WTC11 (cell line): ENCODE results near the gene MRPS34. TPM values are rescaled to one million over a fixed set of nuclear protein-coding genes. Genes with fewer than 3 reads are reported as not detected.

Source experiments
- ATAC-seq: fragments of 200-7000 bp; cut with Tn5 transposase; 2 replicates; pipeline ENCODE4 v1.10.0; 2021; ENCODE audit warnings: mild to moderate bottlenecking, moderate library complexity
- CTCF ChIA-PET: fragments of 300-600 bp; sonication (Branson Sonifier 250); formaldehyde crosslinking; loops from one replicate; lab custom pipeline; 2021; ENCODE audit warnings: antibody characterized with exemption; lab: Charles Lee
- POLR2A ChIA-PET: fragments of 350-600 bp; sonication (Branson Sonifier 250); formaldehyde crosslinking; loops from one replicate; lab custom pipeline; 2021; ENCODE audit warnings: antibody characterized with exemption; lab: Charles Lee
- DNase-seq: peaks from one replicate; pipeline ENCODE4 v3.0.0; 2021; ENCODE audit warnings: low spot score
- H3K27ac Mint-ChIP-seq: 2 replicates; pipeline ENCODE4 v1.8.0; 2021; ENCODE audit warnings: mixed read lengths
- H3K27me3 Mint-ChIP-seq: 2 replicates; pipeline ENCODE4 v1.8.0; 2021; ENCODE audit warnings: low read depth, mild to moderate bottlenecking, moderate library complexity, mixed read lengths
- H3K36me3 Mint-ChIP-seq: 2 replicates; pipeline ENCODE4 v1.8.0; 2021; ENCODE audit warnings: mixed read lengths
- H3K4me1 Mint-ChIP-seq: 2 replicates; pipeline ENCODE4 v1.8.0; 2022; ENCODE audit warnings: mixed read lengths
- H3K4me3 Mint-ChIP-seq: 2 replicates; pipeline ENCODE4 v1.8.0; 2021; ENCODE audit warnings: mild to moderate bottlenecking, moderate library complexity, mixed read lengths
- H3K9me3 Mint-ChIP-seq: 2 replicates; pipeline ENCODE4 v1.8.0; 2021; ENCODE audit warnings: mixed read lengths
- CBFB ChIP-seq: sonication (generic); formaldehyde crosslinking; IDR thresholded peaks from 2 replicates; pipeline ENCODE4 v1.8.1; 2022; ENCODE audit warnings: mild to moderate bottlenecking, low read depth, missing genetic modification reagents
- ELF4 ChIP-seq: sonication (generic); formaldehyde crosslinking; IDR thresholded peaks from 2 replicates; pipeline ENCODE4 v1.8.1; 2022; ENCODE audit warnings: low read depth, mild to moderate bottlenecking, moderate library complexity, missing genetic modification reagents
- ETV6 ChIP-seq: sonication (generic); formaldehyde crosslinking; IDR thresholded peaks from 2 replicates; pipeline ENCODE4 v1.8.1; 2022; ENCODE audit warnings: mild to moderate bottlenecking, missing genetic modification reagents
- GRHL2 ChIP-seq: fragments of 250-450 bp; sonication (Bioruptor Pico); IDR thresholded peaks from 2 replicates; pipeline ENCODE4 v1.8.0; 2022; ENCODE audit warnings: mild to moderate bottlenecking, moderate library complexity; ENCODE audit not compliant: insufficient replicate concordance, severe bottlenecking
- KAT7 ChIP-seq: sonication (generic); formaldehyde crosslinking; IDR thresholded peaks from 2 replicates; pipeline ENCODE4 v1.8.1; 2023; ENCODE audit warnings: missing genetic modification reagents, mild to moderate bottlenecking, borderline replicate concordance
- MXD4 ChIP-seq: fragments of 250-450 bp; sonication (Bioruptor Pico); IDR thresholded peaks from 2 replicates; pipeline ENCODE4 v1.8.0; 2021; ENCODE audit warnings: mild to moderate bottlenecking, moderate library complexity, borderline replicate concordance
- NR1H2 ChIP-seq: sonication (generic); formaldehyde crosslinking; IDR thresholded peaks from 2 replicates; pipeline ENCODE4 v1.9.0; 2021; ENCODE audit warnings: mild to moderate bottlenecking, moderate library complexity, missing genetic modification reagents
- SMAD3 ChIP-seq: sonication (generic); formaldehyde crosslinking; IDR thresholded peaks from 2 replicates; pipeline ENCODE4 v1.8.0; 2022; ENCODE audit warnings: missing genetic modification reagents, mild to moderate bottlenecking, borderline replicate concordance
- SP1 ChIP-seq: sonication (generic); formaldehyde crosslinking; conservative IDR thresholded peaks from 2 replicates; pipeline ENCODE4 v1.8.1; 2022; ENCODE audit warnings: missing genetic modification reagents
- TEAD1 ChIP-seq: sonication (generic); formaldehyde crosslinking; IDR thresholded peaks from 2 replicates; pipeline ENCODE4 v1.8.0; 2022; ENCODE audit warnings: mild to moderate bottlenecking, missing genetic modification reagents
- TEAD4 ChIP-seq: sonication (generic); formaldehyde crosslinking; IDR thresholded peaks from 2 replicates; pipeline ENCODE4 v1.8.0; 2022; ENCODE audit warnings: mild to moderate bottlenecking, missing genetic modification reagents
- ZNF138 ChIP-seq: sonication (generic); formaldehyde crosslinking; conservative IDR thresholded peaks from 2 replicates; pipeline ENCODE4 v1.8.1; 2022; ENCODE audit warnings: mild to moderate bottlenecking, moderate library complexity, missing genetic modification reagents
- ZNF219 ChIP-seq: sonication (generic); formaldehyde crosslinking; IDR thresholded peaks from 2 replicates; pipeline ENCODE4 v1.8.0; 2023; ENCODE audit warnings: missing genetic modification reagents, mild to moderate bottlenecking, borderline replicate concordance
- ZNF232 ChIP-seq: sonication (generic); formaldehyde crosslinking; IDR thresholded peaks from 2 replicates; pipeline ENCODE4 v1.8.0; 2022; ENCODE audit warnings: mild to moderate bottlenecking, missing genetic modification reagents
- ZNF396 ChIP-seq: fragments of 250-450 bp; sonication (Bioruptor Pico); IDR thresholded peaks from 2 replicates; pipeline ENCODE4 v1.8.0; 2021; ENCODE audit warnings: mild to moderate bottlenecking, moderate library complexity, borderline replicate concordance
- ZNF423 ChIP-seq: fragments of 250-450 bp; sonication (Bioruptor Pico); IDR thresholded peaks from 2 replicates; pipeline ENCODE4 v2.1.2; 2022; ENCODE audit warnings: mild to moderate bottlenecking, moderate library complexity
- total RNA-seq: library from RNA; stranded (reverse); gene quantifications from 3 replicates; pipeline ENCODE4 v1.2.3, GENCODE V29; 2021
- TF ChIP-seq, protein P1 (sequence below): sonication (generic); formaldehyde crosslinking; IDR thresholded peaks from 2 replicates; pipeline ENCODE4 v1.8.1; 2022; ENCODE audit warnings: low read depth, mild to moderate bottlenecking, moderate library complexity, missing genetic modification reagents, borderline replicate concordance
- TF ChIP-seq, protein P2 (sequence below): sonication (generic); formaldehyde crosslinking; IDR thresholded peaks from 2 replicates; pipeline ENCODE4 v1.8.1; 2023; ENCODE audit warnings: mild to moderate bottlenecking, missing genetic modification reagents, moderate library complexity
- TF ChIP-seq, protein P3 (sequence below): sonication (generic); formaldehyde crosslinking; IDR thresholded peaks from 2 replicates; pipeline ENCODE4 v1.8.0; 2022; ENCODE audit warnings: missing genetic modification reagents
- TF ChIP-seq, protein P4 (sequence below): sonication (generic); formaldehyde crosslinking; IDR thresholded peaks from 2 replicates; pipeline ENCODE4 v1.8.1; 2023; ENCODE audit warnings: mild to moderate bottlenecking, missing genetic modification reagents

The MRPS34 gene
- total RNA-seq, 1 experiment from 2014 or later = 258 TPM

DNA sequence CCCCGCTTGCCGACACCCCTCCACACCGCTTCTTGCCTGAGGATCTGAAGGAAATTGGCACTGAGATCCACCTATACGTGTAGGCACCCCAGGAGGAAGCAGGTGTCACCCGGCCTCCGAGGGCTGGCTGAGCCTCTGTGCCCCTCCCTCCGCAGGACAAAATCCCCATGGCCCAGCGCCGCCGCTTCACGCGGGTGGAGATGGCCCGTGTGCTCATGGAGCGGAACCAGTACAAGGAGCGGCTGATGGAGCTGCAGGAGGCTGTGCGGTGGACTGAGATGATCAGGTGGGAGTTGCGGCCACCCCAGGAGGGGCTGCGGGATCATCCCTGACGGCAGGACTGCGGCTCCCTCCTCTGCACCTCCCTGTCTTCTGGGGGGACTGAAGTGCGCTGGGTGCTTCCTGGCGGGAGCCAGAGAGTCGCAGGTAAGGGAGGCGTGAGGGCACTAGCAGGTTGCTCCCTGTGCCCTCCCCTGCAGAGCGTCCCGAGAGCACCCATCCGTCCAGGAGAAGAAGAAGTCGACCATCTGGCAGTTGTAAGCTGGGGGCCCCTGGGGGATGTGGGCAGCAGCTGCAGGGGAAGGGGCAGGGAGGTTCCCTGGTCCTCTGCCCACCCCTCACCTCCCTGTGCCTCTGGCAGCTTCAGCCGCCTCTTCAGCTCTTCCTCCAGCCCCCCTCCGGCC, 10.6 kb downstream of the MRPS34 start:
- ChIA-PET CTCF (no interaction called here), POLR2A (no interaction called here)
- no peak for DNase-seq
- no peak for TF ChIP-seq ZNF232 (CRISPR knock-in tag)
- TF ChIP-seq, protein P1, sequence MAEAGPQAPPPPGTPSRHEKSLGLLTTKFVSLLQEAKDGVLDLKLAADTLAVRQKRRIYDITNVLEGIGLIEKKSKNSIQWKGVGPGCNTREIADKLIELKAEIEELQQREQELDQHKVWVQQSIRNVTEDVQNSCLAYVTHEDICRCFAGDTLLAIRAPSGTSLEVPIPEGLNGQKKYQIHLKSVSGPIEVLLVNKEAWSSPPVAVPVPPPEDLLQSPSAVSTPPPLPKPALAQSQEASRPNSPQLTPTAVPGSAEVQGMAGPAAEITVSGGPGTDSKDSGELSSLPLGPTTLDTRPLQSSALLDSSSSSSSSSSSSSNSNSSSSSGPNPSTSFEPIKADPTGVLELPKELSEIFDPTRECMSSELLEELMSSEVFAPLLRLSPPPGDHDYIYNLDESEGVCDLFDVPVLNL = no peak
- TF ChIP-seq ETV6 (CRISPR knock-in tag) = no peak
- TF ChIP-seq, protein P2, sequence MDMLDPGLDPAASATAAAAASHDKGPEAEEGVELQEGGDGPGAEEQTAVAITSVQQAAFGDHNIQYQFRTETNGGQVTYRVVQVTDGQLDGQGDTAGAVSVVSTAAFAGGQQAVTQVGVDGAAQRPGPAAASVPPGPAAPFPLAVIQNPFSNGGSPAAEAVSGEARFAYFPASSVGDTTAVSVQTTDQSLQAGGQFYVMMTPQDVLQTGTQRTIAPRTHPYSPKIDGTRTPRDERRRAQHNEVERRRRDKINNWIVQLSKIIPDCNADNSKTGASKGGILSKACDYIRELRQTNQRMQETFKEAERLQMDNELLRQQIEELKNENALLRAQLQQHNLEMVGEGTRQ (CRISPR knock-in tag) = no peak
- no peak for TF ChIP-seq GRHL2 (CRISPR knock-in tag)
- no peak for TF ChIP-seq TEAD1 (CRISPR knock-in tag)
- TF ChIP-seq ELF4 (CRISPR knock-in tag) = no peak
- TF ChIP-seq MXD4 (CRISPR knock-in tag) = no peak
- TF ChIP-seq KAT7 (CRISPR knock-in tag) = no peak
- no peak for TF ChIP-seq NR1H2
- TF ChIP-seq, protein P3, sequence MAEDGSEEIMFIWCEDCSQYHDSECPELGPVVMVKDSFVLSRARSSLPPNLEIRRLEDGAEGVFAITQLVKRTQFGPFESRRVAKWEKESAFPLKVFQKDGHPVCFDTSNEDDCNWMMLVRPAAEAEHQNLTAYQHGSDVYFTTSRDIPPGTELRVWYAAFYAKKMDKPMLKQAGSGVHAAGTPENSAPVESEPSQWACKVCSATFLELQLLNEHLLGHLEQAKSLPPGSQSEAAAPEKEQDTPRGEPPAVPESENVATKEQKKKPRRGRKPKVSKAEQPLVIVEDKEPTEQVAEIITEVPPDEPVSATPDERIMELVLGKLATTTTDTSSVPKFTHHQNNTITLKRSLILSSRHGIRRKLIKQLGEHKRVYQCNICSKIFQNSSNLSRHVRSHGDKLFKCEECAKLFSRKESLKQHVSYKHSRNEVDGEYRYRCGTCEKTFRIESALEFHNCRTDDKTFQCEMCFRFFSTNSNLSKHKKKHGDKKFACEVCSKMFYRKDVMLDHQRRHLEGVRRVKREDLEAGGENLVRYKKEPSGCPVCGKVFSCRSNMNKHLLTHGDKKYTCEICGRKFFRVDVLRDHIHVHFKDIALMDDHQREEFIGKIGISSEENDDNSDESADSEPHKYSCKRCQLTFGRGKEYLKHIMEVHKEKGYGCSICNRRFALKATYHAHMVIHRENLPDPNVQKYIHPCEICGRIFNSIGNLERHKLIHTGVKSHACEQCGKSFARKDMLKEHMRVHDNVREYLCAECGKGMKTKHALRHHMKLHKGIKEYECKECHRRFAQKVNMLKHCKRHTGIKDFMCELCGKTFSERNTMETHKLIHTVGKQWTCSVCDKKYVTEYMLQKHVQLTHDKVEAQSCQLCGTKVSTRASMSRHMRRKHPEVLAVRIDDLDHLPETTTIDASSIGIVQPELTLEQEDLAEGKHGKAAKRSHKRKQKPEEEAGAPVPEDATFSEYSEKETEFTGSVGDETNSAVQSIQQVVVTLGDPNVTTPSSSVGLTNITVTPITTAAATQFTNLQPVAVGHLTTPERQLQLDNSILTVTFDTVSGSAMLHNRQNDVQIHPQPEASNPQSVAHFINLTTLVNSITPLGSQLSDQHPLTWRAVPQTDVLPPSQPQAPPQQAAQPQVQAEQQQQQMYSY (CRISPR knock-in tag) = no peak
- no peak for TF ChIP-seq ZNF396 (CRISPR knock-in tag)
- TF ChIP-seq TEAD4 (CRISPR knock-in tag) = no peak
- no peak for TF ChIP-seq ZNF219 (CRISPR knock-in tag)
- Mint-ChIP-seq H3K27ac (no peak overlapping the region), H3K27me3 (no peaks in the 10 kb centered on the region), H3K4me3 (no peak overlapping the region), H3K9me3 (no peaks in the 10 kb centered on the region), H3K4me1 (no peaks in the 10 kb centered on the region), H3K36me3 (no peaks in the 10 kb centered on the region; the same call in 1 of the 2 replicates)
- ATAC-seq = no peak

DNA sequence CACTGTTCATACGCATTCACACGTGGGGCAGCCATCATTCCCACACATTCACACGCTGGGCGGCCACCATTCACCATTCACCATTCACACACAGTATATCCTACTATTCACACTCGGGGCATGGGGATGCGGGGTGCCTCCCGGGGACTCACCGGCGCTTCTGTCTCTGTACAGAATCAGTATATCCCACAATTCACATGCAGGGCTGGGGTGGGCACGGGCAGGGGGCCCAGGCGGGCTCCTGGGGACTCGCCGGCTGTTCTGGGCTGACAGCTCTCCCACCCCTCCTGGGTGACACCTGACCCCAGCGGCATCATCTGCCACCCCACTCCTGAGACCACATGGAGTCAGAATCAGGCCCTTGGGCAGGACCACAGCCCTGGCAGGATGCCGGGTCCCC, 11.2 kb downstream of the MRPS34 start:
- no peaks in the 10 kb centered on the region for H3K27me3 Mint-ChIP-seq
- H3K4me1 Mint-ChIP-seq = no peaks in the 10 kb centered on the region
- no peaks in the 10 kb centered on the region for H3K9me3 Mint-ChIP-seq
- TF ChIP-seq SMAD3 (no peak), ZNF423 (CRISPR knock-in tag) (no peak), ZNF219 (CRISPR knock-in tag) (no peak), ZNF138 (CRISPR knock-in tag) (no peak), SP1 (no peak), CBFB (CRISPR knock-in tag) (no peak)
- TF ChIP-seq, protein P4, sequence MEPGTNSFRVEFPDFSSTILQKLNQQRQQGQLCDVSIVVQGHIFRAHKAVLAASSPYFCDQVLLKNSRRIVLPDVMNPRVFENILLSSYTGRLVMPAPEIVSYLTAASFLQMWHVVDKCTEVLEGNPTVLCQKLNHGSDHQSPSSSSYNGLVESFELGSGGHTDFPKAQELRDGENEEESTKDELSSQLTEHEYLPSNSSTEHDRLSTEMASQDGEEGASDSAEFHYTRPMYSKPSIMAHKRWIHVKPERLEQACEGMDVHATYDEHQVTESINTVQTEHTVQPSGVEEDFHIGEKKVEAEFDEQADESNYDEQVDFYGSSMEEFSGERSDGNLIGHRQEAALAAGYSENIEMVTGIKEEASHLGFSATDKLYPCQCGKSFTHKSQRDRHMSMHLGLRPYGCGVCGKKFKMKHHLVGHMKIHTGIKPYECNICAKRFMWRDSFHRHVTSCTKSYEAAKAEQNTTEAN (CRISPR knock-in tag) = no peak
- TF ChIP-seq, all 79 proteins: peak for 0
- no peak for DNase-seq
- ChIA-PET POLR2A (no interaction called here), CTCF (no interaction called here)
- no peaks in the 10 kb centered on the region; the same call in 1 of the 2 replicates for H3K36me3 Mint-ChIP-seq
- ATAC-seq = no peak
- H3K4me3 Mint-ChIP-seq = no peak overlapping the region
- no peak overlapping the region for H3K27ac Mint-ChIP-seq
